Islet precursor cell (in vitro differentiated cells): ENCODE measurements around the gene MSANTD1.

Experiments
- DNase-seq: peaks from one replicate; pipeline ENCODE4 v3.0.0-alpha.2; 2018

Gene MSANTD1

DNA sequence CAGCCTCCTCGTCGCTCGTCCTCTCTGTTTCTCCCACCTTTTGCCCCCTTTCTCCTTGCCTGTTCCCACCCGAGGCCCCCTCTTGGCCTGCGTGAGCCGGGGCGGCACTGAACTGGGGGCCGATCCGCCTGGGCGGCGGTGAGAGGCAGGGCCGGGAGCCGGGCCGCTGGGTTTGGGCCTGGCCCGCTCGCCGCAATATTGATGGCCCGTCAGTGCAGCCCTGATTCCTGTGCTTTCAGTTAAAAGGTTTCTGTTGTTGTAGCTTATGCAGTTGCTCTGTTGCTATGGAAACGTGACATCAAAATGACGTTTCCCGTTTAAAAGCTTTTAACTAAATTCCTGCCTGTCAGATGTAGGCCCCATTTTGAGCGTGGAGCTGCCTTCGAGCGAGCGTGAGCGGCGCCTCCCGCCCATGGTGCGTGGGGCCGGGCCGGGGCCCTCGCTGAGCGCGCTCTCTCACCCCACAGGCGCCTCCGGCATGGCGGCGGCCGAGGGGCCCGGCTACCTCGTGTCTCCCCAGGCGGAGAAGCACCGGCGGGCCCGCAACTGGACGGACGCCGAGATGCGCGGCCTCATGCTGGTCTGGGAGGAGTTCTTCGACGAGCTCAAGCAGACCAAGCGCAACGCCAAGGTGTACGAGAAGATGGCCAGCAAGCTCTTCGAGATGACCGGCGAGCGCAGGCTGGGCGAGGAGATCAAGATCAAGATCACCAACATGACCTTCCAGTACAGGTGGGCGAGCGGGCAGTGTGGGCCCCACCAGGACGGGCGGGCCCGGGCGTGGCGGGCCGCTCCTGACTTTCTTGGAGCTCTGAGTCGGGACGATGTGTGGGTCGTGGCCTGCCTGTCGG lies at the start of gene MSANTD1:
MSANTD1 (plus strand) TSS at position 349 of the 851 bp plus-strand sequence; CDS start at position 413, 64 bp downstream.
- no peak for DNase-seq

- DNase-seq: no peak
Observed at GRCh38 chr4:3199653-3200422, 49.1 kb upstream of the MSANTD1 start.

DNA sequence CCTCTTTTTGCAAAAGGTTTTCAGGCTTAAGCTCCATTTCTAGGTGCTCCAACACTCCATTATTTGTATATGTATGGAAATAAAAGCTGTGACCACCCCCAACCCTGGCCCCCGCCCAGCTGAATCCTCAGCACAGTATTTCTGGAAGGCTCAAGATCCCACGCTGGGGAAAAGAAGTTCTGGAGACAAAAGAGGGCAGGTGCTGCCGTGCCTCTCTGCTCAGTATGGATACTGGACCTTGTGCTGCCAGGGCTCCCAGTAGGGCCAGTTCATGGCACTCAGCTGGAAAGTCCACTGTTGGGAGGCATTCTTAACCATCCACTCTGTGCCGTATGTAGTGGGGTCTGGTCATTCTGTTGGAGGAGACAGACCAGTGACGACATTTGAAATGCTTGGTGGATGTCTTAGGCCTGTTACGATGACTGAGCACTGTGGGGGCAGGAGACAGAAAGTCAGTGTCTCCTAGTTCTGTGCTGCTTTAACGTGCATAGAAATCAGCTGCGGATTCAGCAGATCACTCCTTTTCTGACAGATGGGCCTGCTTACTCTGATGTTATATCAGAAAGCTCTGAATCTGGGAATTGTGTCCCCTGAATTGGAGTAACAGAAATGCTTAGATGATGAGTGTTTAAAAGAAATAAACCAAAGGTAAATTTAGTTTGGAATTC lies 48.4 kb upstream of the MSANTD1 start:
- no peak for DNase-seq

DNA sequence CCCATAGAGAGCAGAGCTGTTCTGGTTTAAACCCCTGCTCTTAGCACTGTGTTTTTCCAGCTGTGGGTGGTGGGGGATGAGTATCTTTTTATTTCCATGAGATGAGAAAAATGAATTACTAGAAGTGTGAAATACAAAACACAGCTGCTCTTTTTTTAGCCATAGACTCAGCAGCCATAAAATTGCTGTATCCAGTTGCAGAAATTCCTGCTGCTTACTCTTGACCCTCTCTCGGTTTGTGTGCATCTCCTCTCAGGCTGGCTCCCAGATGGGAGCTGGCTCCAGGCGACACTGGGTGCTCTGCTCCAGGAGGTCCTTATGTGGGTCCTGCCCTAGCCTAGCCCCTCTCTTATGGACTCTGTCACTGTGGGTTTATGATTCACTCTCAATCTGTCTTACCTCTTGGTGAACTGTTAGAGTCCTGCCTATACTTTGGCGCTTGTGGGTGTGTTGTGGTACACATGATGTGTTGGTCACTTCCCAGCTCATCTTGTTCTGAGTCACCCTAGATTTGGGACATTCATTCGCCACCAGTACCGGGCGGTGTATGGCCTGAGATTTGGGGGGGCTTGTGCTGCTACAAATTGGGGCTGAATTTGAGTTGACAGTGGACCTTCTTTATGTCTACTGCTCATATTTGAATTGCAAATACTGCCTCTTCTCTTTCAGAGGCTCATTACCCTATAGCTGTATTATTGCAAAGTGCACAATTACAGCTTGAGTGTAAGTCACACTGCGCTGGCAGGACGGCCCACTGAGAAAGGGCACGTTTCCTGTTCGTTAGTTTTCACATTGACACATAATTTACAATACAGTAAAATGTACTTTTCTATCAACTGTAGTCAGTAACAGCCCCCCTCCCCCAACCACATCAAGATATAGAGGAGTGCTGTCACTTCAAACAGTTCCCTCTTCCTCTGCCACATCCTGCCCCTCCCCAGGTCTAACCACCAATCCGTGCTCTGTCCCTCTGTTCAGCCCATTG lies 46.9 kb upstream of the MSANTD1 start:
- DNase-seq: no peak

DNA sequence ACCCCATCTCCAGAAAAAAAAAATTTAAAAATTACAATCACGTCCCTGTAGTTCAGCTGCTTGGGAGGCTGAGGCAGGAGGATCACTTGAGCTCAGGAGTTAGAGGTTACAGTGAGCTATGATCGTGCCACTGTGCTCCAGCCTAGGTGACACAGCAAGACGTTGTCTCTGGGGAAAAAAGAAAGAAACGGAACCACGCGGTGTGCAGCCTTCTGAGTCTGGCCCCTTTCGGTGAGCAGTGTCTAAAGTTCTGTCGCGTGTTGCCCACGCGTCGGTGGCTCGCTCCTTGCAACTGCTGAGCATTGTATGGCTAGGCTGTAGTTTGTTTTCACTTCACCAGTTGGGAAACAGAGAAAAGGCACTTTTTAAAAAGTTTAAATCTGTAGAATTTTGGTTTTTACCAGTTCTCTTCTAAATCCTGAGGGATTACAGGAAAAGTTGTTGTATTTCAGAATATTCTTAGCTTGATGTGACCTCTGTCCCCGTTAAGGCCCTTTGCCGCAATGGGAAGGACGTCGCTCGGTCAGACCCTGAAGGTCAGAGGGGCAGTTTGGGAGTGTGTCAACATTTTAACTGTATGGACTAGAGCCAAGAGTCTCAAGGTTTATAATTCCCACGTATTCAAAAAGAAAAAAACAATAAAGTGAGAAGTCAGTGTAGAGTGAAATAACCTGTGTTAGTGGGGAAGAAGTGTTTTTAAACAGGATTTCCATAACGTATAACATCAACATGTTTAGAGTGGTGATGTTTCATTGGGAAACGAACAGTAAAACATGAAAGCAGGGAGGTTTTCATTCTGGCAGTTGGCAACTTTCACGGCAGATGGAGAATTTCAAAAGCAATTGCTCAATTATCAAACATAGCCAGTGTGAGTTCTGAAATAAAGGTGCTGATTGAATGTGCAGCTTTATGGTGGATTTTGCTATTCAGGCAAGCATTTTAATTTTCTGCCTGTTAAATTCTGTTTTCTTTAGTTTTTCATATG lies 45.8 kb upstream of the MSANTD1 start:
- no peak for DNase-seq

DNA sequence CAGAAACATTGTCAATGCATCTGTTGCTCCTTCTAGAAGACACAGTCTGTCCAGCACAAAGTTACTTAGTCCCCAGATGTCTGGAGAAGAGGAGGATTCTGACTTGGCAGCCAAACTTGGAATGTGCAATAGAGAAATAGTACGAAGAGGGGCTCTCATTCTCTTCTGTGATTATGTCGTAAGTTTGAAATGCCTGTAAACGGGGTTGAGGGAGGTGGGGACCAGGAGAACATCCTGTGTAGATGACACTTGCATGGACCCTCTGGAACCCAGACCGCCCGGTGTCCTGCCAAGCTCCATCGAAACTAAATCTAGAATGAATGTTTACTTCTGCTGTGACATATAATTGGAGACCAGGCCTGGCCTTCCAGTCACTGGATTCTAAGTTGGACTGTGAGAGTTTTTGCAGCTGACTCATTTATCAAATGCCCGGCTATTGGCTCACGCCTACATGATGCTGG lies 45.0 kb upstream of the MSANTD1 start:
- no peak for DNase-seq

- DNase-seq: no peak
Observed at GRCh38 chr4:3205995-3206394, 43.0 kb upstream of the MSANTD1 start.

DNA sequence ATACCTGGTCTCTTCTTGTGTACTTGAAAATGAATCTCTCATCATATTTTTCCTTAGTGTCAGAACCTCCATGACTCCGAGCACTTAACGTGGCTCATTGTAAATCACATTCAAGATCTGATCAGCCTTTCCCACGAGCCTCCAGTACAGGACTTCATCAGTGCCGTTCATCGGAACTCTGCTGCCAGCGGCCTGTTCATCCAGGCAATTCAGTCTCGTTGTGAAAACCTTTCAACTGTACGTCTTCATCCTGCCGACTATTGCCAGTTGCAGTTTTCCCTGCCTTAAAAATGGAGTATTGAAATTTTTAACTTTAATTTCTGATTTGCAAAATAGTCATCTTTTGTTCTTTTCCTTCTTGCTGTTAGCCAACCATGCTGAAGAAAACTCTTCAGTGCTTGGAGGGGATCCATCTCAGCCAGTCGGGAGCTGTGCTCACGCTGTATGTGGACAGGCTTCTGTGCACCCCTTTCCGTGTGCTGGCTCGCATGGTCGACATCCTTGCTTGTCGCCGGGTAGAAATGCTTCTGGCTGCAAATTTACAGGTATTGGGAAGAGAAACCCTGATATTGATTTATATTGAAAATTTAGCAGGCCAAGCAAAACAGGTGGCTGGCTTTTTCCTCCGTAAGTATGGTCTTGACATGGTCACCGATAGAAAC lies 42.4 kb upstream of the MSANTD1 start:
- DNase-seq: no peak

DNA sequence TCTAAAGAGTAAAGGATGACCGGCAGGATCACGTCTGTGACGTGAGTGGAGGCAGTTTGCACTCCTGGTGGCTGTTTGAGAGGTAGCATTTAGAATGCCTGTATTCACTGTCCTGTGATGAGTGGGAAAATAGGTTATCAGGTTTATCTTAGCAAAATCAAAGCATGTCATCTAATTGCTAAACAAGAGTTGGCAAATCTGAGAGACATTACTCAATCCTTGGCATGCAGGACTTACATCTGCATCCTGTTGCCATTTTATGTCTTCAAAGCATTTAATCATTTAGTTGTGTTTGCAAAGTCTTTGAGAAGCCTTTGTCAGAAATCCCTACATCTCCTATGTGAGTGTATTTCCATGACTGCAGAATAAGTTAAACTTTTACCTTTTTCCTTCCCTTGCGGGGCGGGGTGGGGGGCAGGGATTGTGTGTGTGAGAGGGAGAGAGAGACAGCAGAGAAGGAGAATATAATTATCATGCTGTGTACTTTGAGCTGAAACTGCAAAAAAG lies 41.4 kb upstream of the MSANTD1 start:
- DNase-seq: no peak

DNA sequence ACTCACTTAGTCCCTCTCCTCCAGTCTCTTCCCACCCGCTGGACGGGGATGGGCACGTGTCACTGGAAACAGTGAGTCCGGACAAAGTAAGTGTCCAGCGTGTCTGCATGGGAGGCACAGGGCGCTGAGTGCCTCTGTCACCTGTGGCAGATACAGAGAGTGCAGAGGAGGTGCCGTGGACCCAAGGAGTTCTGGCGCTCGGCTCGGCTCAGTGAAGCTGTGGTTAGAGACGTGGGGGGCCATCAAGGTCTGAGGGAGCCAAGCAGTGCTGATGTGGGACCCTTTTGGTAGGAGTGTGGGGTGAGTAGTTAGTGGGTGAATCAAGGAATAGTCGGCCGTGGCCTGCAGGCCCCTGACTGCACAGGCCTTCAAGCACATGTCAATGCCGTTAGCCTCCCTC lies 40.1 kb upstream of the MSANTD1 start:
- no peak for DNase-seq

DNA sequence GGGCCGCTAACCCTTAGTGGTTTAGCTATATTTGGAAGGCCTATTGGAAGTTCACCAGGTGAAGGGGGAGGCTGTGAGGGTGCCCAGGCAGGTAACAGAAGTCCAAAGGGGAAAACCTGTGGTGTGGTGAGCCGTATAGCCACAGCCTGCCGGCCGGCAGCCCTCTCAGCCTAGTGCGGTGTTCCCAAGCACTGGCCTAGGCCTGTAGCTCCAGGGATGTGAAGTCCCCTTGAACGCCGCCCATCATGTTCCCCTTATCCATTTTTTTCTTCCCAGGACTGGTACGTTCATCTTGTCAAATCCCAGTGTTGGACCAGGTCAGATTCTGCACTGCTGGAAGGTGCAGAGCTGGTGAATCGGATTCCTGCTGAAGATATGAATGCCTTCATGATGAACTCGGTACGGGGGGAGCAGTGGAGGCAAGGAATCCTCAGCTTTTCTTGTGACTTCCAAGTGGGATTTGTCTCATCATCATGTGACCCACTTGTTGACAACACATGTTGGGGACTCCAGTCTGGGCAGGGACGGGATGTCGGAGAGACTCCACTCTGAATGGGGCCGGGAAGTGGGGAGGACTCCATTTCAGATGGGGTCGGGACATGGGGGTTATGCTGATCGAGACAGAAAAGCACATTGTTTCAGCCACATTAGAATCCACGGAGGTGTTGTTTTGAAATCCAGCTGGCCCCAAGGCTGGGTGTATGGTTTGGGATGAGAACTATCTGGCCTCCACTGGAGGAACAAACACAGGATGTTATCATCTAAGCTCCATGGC lies 39.2 kb upstream of the MSANTD1 start:
- no peak for DNase-seq

DNA sequence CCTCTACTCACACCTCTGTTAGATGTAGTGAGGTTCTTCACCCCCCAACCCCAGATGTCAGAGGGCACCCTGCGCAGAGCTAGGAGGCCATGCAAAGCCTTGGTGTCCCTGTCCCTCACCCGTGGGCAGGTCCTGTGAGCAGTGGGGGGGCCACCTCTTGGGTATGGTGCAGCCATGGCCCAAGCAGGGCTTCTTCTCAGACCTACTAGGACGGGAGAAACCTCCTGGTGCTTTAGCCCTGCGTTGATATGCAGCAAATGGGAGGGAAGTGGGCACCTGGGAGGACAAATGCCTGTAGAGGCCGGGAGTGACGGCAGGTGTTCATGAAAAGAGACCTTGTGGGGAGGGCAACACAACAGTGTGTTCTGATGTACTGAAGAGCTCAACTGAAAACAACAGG lies 38.5 kb upstream of the MSANTD1 start:
- no peak for DNase-seq

GRCh38 chr4:3211866-3212265 lies 37.1 kb upstream of the MSANTD1 start:
- DNase-seq: no peak

DNA sequence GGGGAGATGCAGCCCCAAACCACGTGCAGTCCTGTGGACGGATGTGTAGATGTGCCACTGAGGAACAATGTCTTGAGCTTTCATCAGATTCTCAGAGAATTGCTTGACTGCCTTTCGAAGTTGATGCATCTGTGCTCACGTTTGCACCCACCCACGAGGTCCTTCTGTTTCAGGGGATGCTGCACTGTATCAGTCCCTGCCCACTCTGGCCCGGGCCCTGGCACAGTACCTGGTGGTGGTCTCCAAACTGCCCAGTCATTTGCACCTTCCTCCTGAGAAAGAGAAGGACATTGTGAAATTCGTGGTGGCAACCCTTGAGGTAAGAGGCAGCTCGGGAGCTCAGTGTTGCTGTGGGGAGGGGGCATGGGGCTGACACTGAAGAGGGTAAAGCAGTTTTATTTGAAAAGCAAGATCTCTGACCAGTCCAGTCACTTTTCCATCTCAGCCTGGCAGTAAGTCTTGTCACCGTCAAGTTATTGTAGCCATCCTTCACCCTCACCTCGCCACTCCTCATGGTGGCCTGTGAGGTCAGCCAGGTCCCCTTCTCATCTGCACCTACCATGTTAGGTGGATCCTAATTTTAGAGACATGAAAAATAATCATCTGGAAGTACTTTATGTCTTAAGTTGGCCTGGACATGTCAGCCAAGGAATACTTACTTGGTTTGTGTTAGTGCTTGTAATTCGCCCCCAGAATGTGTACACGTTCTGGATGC lies 36.4 kb upstream of the MSANTD1 start:
- DNase-seq: no peak

- DNase-seq: no peak
Observed at GRCh38 chr4:3213106-3213425, 35.9 kb upstream of the MSANTD1 start.

DNA sequence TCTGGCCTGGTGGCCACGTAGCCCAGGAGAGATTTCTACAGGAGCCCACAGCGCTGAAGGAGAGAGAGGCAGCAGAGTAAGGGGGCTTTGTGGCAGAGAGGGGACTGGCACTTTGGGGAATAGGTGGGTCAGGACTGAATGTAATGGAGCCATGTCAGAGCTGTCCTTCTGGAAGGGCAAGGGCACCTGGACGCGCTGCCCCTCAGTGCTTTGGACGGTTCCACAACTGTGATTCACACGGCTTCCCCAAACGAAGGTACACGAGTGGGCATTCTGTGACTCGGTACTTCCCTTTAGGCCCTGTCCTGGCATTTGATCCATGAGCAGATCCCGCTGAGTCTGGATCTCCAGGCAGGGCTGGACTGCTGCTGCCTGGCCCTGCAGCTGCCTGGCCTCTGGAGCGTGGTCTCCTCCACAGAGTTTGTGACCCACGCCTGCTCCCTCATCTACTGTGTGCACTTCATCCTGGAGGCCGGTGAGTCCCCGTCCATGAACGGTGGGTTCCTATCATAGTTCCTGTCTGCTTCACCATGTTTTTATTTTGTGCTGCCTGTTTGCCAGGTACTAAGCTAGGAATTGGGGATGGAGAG lies 35.2 kb upstream of the MSANTD1 start:
- DNase-seq: no peak

DNA sequence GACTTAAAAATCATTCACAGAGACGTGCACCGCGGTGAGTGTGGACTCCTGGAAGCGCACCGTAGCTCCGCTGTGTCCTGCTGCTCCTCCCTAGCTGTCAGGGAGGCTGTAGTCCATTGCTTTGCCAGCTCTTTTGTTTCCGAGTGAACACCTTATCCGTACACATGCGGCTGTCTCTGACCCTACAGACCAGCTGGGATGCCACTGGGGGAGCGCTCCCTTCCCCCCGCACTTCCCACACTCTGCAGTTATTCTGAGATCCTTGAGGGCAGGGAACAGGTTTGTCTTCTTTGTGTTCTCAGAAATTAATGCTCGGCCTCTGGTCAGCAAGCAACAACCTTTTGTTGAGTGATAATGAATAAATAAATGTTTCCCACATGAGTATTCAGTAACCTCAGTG lies 33.7 kb upstream of the MSANTD1 start:
- DNase-seq: no peak

DNA sequence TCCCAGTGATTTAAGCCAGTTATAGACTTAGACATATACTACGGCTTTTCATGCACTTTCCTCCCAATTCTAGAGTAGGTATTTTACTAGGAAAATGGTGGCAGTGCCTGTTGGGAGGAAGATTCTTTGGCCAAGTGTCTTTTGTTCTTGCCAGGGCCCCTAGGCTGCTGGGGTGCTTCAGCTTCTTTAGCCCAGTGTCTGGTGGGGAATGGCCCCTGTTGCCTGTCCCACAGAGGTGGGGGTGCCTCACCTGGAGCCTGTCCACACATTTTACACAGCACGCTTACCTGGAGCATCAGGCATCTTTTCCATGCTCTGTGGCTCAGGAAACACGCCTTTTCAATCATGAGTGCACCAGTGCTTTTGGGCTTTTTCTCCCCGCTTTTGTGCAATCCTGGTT lies 33.2 kb upstream of the MSANTD1 start:
- no peak for DNase-seq
